ENCODE measurements around the gene DAGLB.

- no peak for TF ChIP-seq EZH2 (IDR thresholded peaks at IDR 0.05; ENCODE audit: insufficient read depth, poor library complexity, severe bottlenecking)
- TF ChIP-seq EZH2phosphoT487 (IDR thresholded peaks at IDR 0.05; ENCODE audit: insufficient read depth, low read depth): no peak
Measured at GRCh38 chr7:6387734-6388294, 59.9 kb downstream of the DAGLB start.

Data from GM23248 (cell line).